Gastrocnemius medialis (tissue), 4 donors: ENCODE results near the gene INTS11. TPM values are rescaled to one million over a fixed set of nuclear protein-coding genes. Genes with fewer than 3 reads are reported as not detected.

Experiments
- ATAC-seq, 2 donors: fragments of 150-250 bp; one replicate each; pipeline ENCODE4 v1.9.1; 2016
- DNase-seq, 2 donors: peaks; one replicate each; pipeline ENCODE4 v3.0.0-alpha.2; 2019
- H3K27ac ChIP-seq, 4 donors: fragments of 200-600 bp; sonication (generic); 1 replicate in 1 of 4; 2 replicates in 3 of 4; pipeline ENCODE4 v1.5.1; 2016 to 2018; ENCODE audit warnings: mild to moderate bottlenecking in 2 of 4, moderate library complexity in 1 of 4
- H3K27me3 ChIP-seq, 3 donors: fragments of 200-600 bp; sonication (generic) in 2 of 3; 1 replicate in 1 of 3; 2 replicates in 2 of 3; pipeline versions ENCODE4 v1.5.1 to v1.6.0; 2016 to 2019; ENCODE audit warnings: mild to moderate bottlenecking in 1 of 3, moderate library complexity in 1 of 3
- H3K36me3 ChIP-seq, 2 donors: fragments of 200-600 bp; sonication (generic) in 1 of 2; one replicate each; pipeline ENCODE4 v1.5.1; 2017 to 2018
- H3K4me1 ChIP-seq, 2 donors: fragments of 200-600 bp; sonication (generic) in 1 of 2; one replicate each; pipeline ENCODE4 v1.5.1; 2016 to 2017; ENCODE audit warnings: mild to moderate bottlenecking in 2 of 2
- H3K4me3 ChIP-seq, 4 donors: fragments of 200-600 bp; sonication (generic) in 3 of 4; 1 replicate in 1 of 4; 2 replicates in 3 of 4; pipeline ENCODE4 v1.5.1; 2016 to 2019; ENCODE audit warnings: mild to moderate bottlenecking in 2 of 4
- H3K9me3 ChIP-seq, 3 donors: fragments of 200-600 bp; sonication (generic) in 2 of 3; 1 replicate in 1 of 3; 2 replicates in 2 of 3; pipeline ENCODE4 v1.5.1; 2016 to 2019
- CTCF ChIP-seq, 5 experiments: fragments of 450-650 bp in 3 of 5; fragments of 200-600 bp in 2 of 5; sonication (generic) in 2 of 5; IDR thresholded peaks in 4 of 5; conservative IDR thresholded peaks in 1 of 5; 1 replicate in 4 of 5; 2 replicates in 1 of 5; pipeline ENCODE4 v1.5.1; 2016 to 2019; ENCODE audit warnings: antibody characterized with exemption in 5 of 5, mild to moderate bottlenecking in 3 of 5, moderate library complexity in 3 of 5
- POLR2A ChIP-seq, 2 donors: fragments of 450-650 bp; IDR thresholded peaks; one replicate each; pipeline ENCODE4 v1.6.1; 2017; ENCODE audit warnings: antibody characterized with exemption in 2 of 2, mild to moderate bottlenecking in 2 of 2, moderate library complexity in 2 of 2
- in situ Hi-C, 4 donors: fragments of 200-750 bp; cut with MboI; loops; one replicate each; pipeline versions ENCODE4 v1.15.0 to v1.8.0; 2017; ENCODE audit warnings: low sequenced_read_pairs in 4 of 4
- intact Hi-C: fragments of 100-400 bp; cut with DNase I; formaldehyde crosslinking; loops from one replicate; pipeline ENCODE4 v1.15.1; 2023; ENCODE audit warnings: low total_unique reads
- total RNA-seq, 4 donors: library from RNA; depleted of rRNA; stranded (reverse); fragments of >200 nt; gene quantifications; one replicate each; pipeline versions ENCODE4 v1.1.0 to v1.2.3, GENCODE V29; 2016

The INTS11 gene
- total RNA-seq, 4 donors from 2014 or later: 74.0 to 94.4 (median 84.7) TPM

DNA sequence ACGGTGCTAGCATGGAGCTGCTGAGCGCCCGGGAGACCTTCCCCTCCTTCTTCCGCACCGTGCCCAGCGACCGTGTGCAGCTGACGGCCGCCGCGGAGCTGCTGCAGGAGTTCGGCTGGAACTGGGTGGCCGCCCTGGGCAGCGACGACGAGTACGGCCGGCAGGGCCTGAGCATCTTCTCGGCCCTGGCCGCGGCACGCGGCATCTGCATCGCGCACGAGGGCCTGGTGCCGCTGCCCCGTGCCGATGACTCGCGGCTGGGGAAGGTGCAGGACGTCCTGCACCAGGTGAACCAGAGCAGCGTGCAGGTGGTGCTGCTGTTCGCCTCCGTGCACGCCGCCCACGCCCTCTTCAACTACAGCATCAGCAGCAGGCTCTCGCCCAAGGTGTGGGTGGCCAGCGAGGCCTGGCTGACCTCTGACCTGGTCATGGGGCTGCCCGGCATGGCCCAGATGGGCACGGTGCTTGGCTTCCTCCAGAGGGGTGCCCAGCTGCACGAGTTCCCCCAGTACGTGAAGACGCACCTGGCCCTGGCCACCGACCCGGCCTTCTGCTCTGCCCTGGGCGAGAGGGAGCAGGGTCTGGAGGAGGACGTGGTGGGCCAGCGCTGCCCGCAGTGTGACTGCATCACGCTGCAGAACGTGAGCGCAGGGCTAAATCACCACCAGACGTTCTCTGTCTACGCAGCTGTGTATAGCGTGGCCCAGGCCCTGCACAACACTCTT is 7.7 kb upstream of the INTS11 start:
- Histone ChIP-seq H3K9me3 (no peaks in the 10 kb centered on the region), H3K27ac (no peak overlapping the region), H3K4me1 (peaks cover 21 to 27% of the 10 kb centered on the region in 2 donors), H3K4me3 (no peak overlapping the region), H3K27me3 (no peaks in the 10 kb centered on the region), H3K36me3 (peaks cover 0 to 21% of the 10 kb centered on the region in 2 donors)
- DNase-seq: no peak
- intact Hi-C loops (no loop called here), in situ Hi-C loops (no loop called here)
- ATAC-seq: no peak
- TF ChIP-seq POLR2A (IDR thresholded peaks at IDR 0.05): no peak

GRCh38 chr1:1331068-1331965 is 6.9 kb upstream of the INTS11 start, which contains the start of gene TAS1R3:
Gene TAS1R3 (plus strand): TSS chr1:1331280. CDS start chr1:1331346, 66 bp downstream.
- no peak within 1 kb of the TSS for H3K4me3 ChIP-seq
- H3K9me3 ChIP-seq: no peaks in the 10 kb centered on the region
- TF ChIP-seq POLR2A (IDR thresholded peaks at IDR 0.05) (no peak), CTCF (IDR thresholded peaks at IDR 0.05 in 4 of 5, conservative IDR thresholded peaks at IDR 0.05 in 1 of 5) (no peak)
- H3K27me3 ChIP-seq: no peaks in the 10 kb centered on the region
- in situ Hi-C loops (no loop called here), intact Hi-C loops (no loop called here)
- DNase-seq (no peak), ATAC-seq (peak in 1 of 2 donors; percentile 14)
- H3K36me3 ChIP-seq: peaks cover 0 to 15% of the 10 kb centered on the region in 2 donors
- no peak within 1 kb of the TSS for H3K27ac ChIP-seq
- H3K4me1 ChIP-seq: peaks cover 26 to 34% of the 10 kb centered on the region in 2 donors

DNA sequence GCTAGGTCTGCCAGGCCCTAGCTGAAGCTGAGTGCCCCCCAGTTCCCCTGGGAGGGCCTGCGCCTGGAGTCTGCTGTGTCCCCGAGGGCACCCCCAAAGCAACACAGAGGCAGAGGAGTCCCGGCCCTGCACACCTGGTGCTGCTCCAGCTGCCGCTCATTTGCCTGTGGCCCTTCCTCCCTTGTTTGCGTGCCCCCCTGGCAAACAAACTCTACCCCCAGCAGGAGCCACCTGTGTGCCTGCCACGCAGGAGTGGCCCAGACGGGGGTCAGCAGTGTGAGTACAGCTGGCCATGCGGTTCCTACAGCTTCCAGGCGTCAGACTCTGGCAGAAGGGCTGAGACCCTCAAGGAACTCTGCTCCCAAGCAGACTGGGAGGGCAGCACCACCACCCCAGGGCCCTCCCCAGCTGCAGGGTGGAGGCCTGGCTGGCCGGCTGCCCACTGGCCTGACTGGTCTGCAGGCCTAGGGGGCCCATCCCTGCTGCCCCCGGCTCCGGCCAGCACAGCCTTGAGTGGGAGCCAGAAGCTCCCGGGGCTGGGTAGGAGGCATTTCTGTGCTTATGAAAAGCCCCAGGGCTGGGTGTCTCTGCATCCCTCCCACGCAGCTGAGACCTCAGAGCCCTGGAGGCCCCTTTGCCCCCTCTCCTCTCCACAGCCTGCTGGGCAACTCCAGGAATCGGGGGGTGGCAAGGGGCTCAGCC is 6.1 kb upstream of the INTS11 start:
- in situ Hi-C loops: no loop called here

DNA sequence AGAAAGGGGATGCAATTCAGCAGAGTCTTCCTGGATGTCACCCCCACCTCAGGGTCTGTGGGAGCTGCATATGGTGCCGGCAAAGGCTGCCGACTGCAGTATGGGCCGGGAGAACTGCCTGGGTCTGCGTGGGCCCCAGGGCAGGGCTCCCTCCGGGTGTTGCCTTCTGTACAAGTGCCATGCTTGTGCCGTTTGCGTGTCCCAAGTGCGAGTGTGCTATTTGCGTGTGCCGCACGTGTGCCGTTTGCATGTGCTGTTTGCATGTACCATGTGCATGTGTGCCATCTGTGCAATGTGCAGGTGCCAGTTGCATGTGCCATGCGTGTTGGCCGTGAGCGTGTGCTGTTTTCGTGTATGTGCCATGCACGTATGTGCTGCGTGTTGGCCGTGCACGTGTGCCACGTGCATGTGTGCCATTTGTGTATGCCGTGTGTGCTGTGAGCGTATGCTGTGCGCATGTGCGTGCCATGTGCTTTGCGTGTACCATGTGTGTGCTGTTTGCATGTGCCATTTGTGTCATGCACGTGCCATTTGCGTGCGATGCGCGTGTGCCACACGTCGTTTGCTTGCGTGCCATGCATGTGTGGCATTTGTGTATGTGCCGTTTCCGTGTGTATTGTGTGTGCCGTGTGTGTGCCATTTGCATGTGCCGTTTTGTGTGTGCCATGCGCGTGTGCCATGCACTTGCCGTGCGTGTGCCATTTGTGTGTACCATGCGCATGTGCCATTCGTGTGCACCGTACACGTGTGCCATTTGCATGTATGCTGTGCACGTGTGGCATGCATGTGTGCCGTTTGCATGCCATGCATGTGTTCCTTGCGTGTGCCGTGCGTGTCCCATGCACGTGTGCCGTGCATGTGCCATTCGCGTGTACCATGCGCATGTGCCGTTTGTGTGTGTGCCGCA is 5.1 kb upstream of the INTS11 start:
- H3K4me1 ChIP-seq: peaks cover 37 to 49% of the 10 kb centered on the region in 2 donors
- in situ Hi-C loops (no loop called here), intact Hi-C loops (no loop called here)
- no peak for ATAC-seq
- H3K27ac ChIP-seq: no peak overlapping the region
- H3K4me3 ChIP-seq: no peak overlapping the region
- peaks cover 0 to 9% of the 10 kb centered on the region in 2 donors for H3K36me3 ChIP-seq
- no peaks in the 10 kb centered on the region for H3K27me3 ChIP-seq
- DNase-seq: no peak
- no peaks in the 10 kb centered on the region for H3K9me3 ChIP-seq
- TF ChIP-seq POLR2A (IDR thresholded peaks at IDR 0.05) (no peak), CTCF (IDR thresholded peaks at IDR 0.05 in 4 of 5, conservative IDR thresholded peaks at IDR 0.05 in 1 of 5) (no peak)

More for the DNA sequence above, 6.1 kb upstream of the INTS11 start:
- Histone ChIP-seq H3K4me3 (no peak overlapping the region), H3K27me3 (no peaks in the 10 kb centered on the region), H3K36me3 (peaks cover 0 to 9% of the 10 kb centered on the region in 2 donors), H3K27ac (no peak overlapping the region), H3K4me1 (peaks cover 34 to 42% of the 10 kb centered on the region in 2 donors), H3K9me3 (no peaks in the 10 kb centered on the region)
- TF ChIP-seq POLR2A (IDR thresholded peaks at IDR 0.05) (no peak), CTCF (IDR thresholded peaks at IDR 0.05 in 4 of 5, conservative IDR thresholded peaks at IDR 0.05 in 1 of 5) (no peak)
- DNase-seq (no peak), ATAC-seq (no peak)
- intact Hi-C loops: no loop called here
